Osteocyte (in vitro differentiated cells): ENCODE results near the gene APBA1. TPM values are rescaled to one million over a fixed set of nuclear protein-coding genes. Genes with fewer than 3 reads are reported as not detected.

ENCODE experiments used
- DNase-seq: peaks from one replicate; pipeline ENCODE4 v3.0.0; 2021; ENCODE audit warnings: mixed read lengths; ENCODE audit not compliant: unreplicated experiment; ENCODE audit errors: extremely low spot score
- H3K27ac Mint-ChIP-seq: one replicate; pipeline ENCODE4 v1.8.0; 2021; ENCODE audit warnings: mild to moderate bottlenecking, mixed read lengths; ENCODE audit not compliant: unreplicated experiment
- H3K27me3 Mint-ChIP-seq: one replicate; pipeline ENCODE4 v1.8.0; 2021; ENCODE audit warnings: mixed read lengths; ENCODE audit not compliant: unreplicated experiment
- H3K36me3 Mint-ChIP-seq: one replicate; pipeline ENCODE4 v1.8.0; 2021; ENCODE audit warnings: mixed read lengths; ENCODE audit not compliant: unreplicated experiment
- H3K4me1 Mint-ChIP-seq: one replicate; pipeline ENCODE4 v1.8.0; 2021; ENCODE audit warnings: mixed read lengths; ENCODE audit not compliant: unreplicated experiment
- H3K4me3 Mint-ChIP-seq: one replicate; pipeline ENCODE4 v1.8.0; 2021; ENCODE audit warnings: mild to moderate bottlenecking, moderate library complexity, mixed read lengths; ENCODE audit not compliant: unreplicated experiment
- H3K9me3 Mint-ChIP-seq: one replicate; pipeline ENCODE4 v1.8.0; 2021; ENCODE audit warnings: mixed read lengths; ENCODE audit not compliant: unreplicated experiment
- CTCF ChIP-seq: fragments of 200-600 bp; sonication (generic); IDR thresholded peaks from 2 replicates; pipeline ENCODE4 v1.5.0; 2021; ENCODE audit warnings: antibody characterized with exemption, mild to moderate bottlenecking, moderate library complexity
- total RNA-seq: library from RNA; stranded (reverse); gene quantifications from 2 replicates; pipeline ENCODE4 v1.2.1, GENCODE V29; 2021

APBA1 gene
- total RNA-seq, 1 donor from 2014 or later = 5.2 TPM

DNA sequence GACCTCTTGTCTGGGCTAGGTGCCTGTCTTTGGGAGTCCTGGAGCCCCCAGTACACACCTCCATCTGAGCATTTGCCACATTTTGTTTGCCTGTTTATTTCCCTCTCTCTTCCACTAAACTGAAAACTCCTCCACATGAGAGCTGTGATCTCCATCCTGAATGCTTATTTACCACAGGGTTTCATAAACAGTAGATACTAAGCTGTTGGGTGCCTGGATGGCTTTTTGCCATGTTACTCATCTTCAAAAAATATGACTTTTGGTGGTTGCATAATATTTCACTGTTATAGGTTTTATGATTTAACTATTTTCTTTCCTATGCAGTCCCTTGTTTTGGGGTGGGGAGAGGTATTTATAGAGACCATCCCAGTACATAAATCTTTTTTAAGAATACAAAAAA, 99.6 kb downstream of the APBA1 start:
- Mint-ChIP-seq H3K27ac (no peak overlapping the region), H3K9me3 (no peaks in the 10 kb centered on the region), H3K36me3 (no peaks in the 10 kb centered on the region), H3K4me3 (no peak overlapping the region), H3K27me3 (no peaks in the 10 kb centered on the region), H3K4me1 (peaks cover 21% of the 10 kb centered on the region)
- DNase-seq = no peak
- no peak for TF ChIP-seq CTCF

DNA sequence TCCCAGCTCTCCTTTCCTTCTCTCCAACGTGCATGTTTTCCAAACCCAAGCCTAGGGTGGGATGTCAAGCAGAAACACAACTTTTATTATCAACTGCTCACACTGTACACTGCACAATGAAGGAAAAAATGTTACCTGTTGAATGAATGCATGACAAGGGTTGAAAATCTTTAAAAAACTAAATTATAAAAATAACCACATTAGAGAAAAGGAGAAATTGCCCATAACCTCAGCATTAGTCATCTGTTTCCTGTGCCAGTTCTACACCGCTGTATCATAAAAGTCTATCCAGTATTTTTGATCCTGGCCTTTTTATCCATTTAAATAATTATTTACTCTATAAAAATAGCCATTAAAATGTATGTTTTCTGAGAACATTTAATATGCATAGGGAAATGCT, 101.1 kb downstream of the APBA1 start:
- H3K4me1 Mint-ChIP-seq = peaks cover 21% of the 10 kb centered on the region
- DNase-seq = no peak
- H3K27me3 Mint-ChIP-seq = no peaks in the 10 kb centered on the region
- H3K9me3 Mint-ChIP-seq = no peaks in the 10 kb centered on the region
- no peak overlapping the region for H3K27ac Mint-ChIP-seq
- no peaks in the 10 kb centered on the region for H3K36me3 Mint-ChIP-seq
- no peak overlapping the region for H3K4me3 Mint-ChIP-seq
- TF ChIP-seq CTCF = no peak

DNA sequence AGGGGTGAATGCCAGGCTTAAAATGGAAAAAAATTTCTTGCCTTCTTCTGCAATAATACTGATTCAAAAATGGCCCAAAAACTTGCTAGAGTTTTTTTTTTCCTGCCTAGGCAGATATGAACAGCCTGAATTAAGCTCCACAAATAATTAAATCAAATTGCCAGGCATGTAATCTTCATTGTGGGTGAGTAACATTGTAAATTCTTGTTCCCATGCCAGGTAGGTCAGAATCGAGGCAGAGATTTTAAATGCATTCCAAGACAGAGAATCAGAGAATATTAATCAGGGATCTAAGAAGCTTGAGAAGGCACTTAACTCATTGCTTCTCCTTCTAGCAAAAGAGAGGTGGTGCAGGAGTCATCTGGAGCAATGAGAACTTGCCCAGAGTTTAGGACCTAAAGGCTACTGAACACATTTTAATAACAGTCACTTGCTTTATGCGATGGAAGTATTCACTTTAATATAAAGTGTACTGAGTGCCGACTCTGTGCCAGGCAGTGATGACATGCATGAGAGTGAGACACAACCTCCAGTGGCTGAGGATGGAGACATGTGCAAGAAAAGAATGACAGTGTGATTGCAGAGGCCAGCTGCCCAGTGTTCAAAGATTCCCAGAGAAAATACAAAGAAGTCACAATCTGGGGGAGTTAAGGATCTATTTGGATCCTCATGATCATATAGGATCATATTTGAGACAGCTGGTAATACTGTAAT, 102.3 kb downstream of the APBA1 start:
- TF ChIP-seq CTCF = no peak
- H3K4me1 Mint-ChIP-seq = peaks cover 21% of the 10 kb centered on the region
- no peak for DNase-seq
- no peak overlapping the region for H3K27ac Mint-ChIP-seq
- H3K4me3 Mint-ChIP-seq = no peak overlapping the region
- no peaks in the 10 kb centered on the region for H3K9me3 Mint-ChIP-seq
- no peaks in the 10 kb centered on the region for H3K27me3 Mint-ChIP-seq
- H3K36me3 Mint-ChIP-seq = no peaks in the 10 kb centered on the region

DNA sequence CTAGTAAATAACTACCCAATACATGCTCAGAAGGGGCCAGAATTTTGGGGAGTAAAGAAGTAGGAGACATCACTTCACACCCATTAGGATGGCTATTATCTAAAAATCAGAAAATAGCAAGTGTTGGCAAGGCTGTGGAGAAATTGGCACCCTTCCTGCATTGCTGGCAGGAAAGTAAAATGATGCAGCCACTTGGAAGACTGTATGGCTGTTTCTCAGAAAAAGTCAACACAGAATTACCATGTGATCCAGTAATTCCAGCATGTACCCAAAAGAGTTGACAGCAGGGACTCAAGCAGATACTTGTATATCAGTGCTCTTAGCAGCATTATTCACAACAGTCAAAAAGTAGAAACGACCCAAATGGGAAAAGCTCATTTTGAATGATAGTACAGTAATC, 107.6 kb downstream of the APBA1 start:
- Mint-ChIP-seq H3K4me3 (no peak overlapping the region), H3K9me3 (no peaks in the 10 kb centered on the region), H3K36me3 (no peaks in the 10 kb centered on the region), H3K27me3 (no peaks in the 10 kb centered on the region), H3K27ac (no peak overlapping the region), H3K4me1 (no peaks in the 10 kb centered on the region)
- DNase-seq = no peak
- TF ChIP-seq CTCF = no peak

DNA sequence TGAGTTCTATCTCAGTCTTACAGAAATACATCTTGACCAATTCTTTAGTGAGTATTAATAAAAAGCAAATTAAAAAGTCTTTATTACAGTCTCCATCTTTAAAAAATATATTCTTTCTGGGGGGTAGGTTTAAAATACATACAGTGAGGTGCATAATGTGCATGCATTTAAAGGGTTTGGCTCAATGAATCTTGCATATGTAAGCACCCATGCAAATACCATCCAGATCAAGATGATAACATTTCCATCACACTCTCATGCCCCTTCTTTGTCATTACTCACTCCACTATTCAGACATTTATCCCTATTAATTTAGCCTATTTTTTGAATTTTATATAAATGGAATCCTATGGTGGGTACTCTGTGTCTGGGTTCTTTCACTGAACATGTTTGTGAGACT, 113.0 kb downstream of the APBA1 start:
- H3K4me1 Mint-ChIP-seq = peaks cover 9% of the 10 kb centered on the region
- DNase-seq = no peak
- H3K9me3 Mint-ChIP-seq = no peaks in the 10 kb centered on the region
- H3K27ac Mint-ChIP-seq = no peak overlapping the region
- H3K4me3 Mint-ChIP-seq = no peak overlapping the region
- H3K27me3 Mint-ChIP-seq = no peaks in the 10 kb centered on the region
- TF ChIP-seq CTCF = no peak
- no peaks in the 10 kb centered on the region for H3K36me3 Mint-ChIP-seq
